GM19395 (cell line): ENCODE data around the gene EDDM3A.

Source experiments
- ATAC-seq: cut with Tn5 transposase; IDR thresholded peaks from one replicate; pipeline ENCODE4 v1.9.1; 2021; ENCODE audit warnings: mild to moderate bottlenecking, moderate library complexity; ENCODE audit not compliant: unreplicated experiment

The EDDM3A gene

GRCh38 chr14:20782280-20782890 lies 36.7 kb downstream of the EDDM3A start:
- ATAC-seq, result peak; percentile 57

- ATAC-seq, result no peak
These were observed 41.3 kb downstream of the EDDM3A start for GRCh38 chr14:20787025-20787424.

GRCh38 chr14:20789230-20789813 lies 43.6 kb downstream of the EDDM3A start:
- no peak for ATAC-seq

- ATAC-seq, result no peak
These were observed 44.9 kb downstream of the EDDM3A start for GRCh38 chr14:20790464-20791116.

- no peak for ATAC-seq
These were observed 45.5 kb downstream of the EDDM3A start for GRCh38 chr14:20791187-20791586.

- no peak for ATAC-seq
These were observed 45.9 kb downstream of the EDDM3A start for GRCh38 chr14:20791597-20791996.

GRCh38 chr14:20792556-20792955 lies 46.9 kb downstream of the EDDM3A start:
- no peak for ATAC-seq

GRCh38 chr14:20794644-20795369 lies 49.1 kb downstream of the EDDM3A start:
- ATAC-seq, result no peak

GRCh38 chr14:20797164-20797563 lies 51.5 kb downstream of the EDDM3A start:
- ATAC-seq, result no peak
